ENCODE measurements around the gene AUTS2. TPM values are rescaled to one million over a fixed set of nuclear protein-coding genes. Genes with fewer than 3 reads are reported as not detected.

Gene AUTS2
- total RNA-seq, 1 experiment from 2014 or later: 38.5 TPM

DNA sequence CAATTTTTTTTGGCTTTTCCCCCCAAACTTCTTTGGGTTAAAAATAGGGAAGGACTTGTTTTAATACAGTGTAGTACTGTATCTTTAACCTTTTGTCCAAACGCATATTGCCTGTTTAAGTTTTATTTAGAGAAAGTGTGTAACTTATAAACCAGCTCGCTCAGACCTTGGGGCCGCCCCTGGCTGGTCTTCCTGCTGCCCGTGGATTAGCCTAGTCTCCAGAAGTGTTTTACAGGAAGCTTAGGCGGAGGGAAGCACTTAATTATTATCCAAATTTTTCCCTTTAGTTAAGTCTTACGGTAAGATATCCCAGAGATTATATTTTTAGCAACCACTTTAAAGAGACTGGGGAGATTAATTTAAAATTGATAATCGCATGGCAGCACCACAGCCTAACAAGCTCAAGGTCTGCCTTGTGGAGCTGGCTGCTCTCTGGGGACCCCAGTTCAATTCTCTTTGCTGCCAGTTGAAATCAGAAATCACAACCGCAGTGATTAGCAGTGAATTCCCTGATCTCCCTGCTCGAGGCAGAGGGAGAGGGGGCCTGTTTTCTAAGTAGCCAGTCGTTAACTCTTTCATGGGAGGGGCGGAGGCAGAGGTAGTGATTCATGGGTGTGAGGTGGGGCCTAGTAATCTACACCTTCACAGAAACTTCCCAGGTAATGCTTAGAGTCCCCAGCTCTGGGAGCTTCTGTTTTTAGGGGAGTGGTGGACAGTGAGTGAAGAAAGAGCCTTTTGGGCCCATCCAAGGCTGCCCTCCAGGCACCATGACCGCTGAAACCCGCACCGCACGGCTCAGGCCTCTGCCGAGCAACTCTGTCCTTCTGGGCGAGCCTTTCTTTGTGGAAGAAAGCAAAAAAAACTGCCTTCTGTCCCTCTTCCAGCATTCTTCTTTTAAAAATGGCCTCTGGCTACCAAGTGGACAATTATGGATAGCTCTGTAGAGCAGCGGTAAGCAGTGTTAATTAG, 984.9 kb downstream of the AUTS2 start:
- H2AFZ ChIP-seq (ENCODE audit: low read length): no peak overlapping the region
- no peak overlapping the region for H3K27ac ChIP-seq (ENCODE audit: low read length)
- H3K4me3 ChIP-seq (ENCODE audit: low read length): no peak overlapping the region
- H4K20me1 ChIP-seq (ENCODE audit: insufficient read depth, low read depth, low read length): no peaks in the 10 kb centered on the region
- H3K4me2 ChIP-seq (ENCODE audit: low read depth, low read length, poor library complexity, severe bottlenecking): no peak overlapping the region
- no peaks in the 10 kb centered on the region for H3K79me2 ChIP-seq (ENCODE audit: low read length)
- no peak for DNase-seq
- H3K9ac ChIP-seq (ENCODE audit: low read length): no peak overlapping the region
- no peaks in the 10 kb centered on the region for H3K9me3 ChIP-seq (ENCODE audit: low read length)
- no peaks in the 10 kb centered on the region for H3K36me3 ChIP-seq (ENCODE audit: insufficient read depth, low read length)
- H3K27me3 ChIP-seq (ENCODE audit: low read length): 0 out of 2 replicates have a peak, but pooled peaks cover 3% of the 10 kb centered on the region
- H3K9me2 ChIP-seq (replicated peaks; ENCODE audit: insufficient read depth, low read length): no peaks in the 10 kb centered on the region
- peaks cover 13% of the 10 kb centered on the region for H3K4me1 ChIP-seq (ENCODE audit: low read length)

DNA sequence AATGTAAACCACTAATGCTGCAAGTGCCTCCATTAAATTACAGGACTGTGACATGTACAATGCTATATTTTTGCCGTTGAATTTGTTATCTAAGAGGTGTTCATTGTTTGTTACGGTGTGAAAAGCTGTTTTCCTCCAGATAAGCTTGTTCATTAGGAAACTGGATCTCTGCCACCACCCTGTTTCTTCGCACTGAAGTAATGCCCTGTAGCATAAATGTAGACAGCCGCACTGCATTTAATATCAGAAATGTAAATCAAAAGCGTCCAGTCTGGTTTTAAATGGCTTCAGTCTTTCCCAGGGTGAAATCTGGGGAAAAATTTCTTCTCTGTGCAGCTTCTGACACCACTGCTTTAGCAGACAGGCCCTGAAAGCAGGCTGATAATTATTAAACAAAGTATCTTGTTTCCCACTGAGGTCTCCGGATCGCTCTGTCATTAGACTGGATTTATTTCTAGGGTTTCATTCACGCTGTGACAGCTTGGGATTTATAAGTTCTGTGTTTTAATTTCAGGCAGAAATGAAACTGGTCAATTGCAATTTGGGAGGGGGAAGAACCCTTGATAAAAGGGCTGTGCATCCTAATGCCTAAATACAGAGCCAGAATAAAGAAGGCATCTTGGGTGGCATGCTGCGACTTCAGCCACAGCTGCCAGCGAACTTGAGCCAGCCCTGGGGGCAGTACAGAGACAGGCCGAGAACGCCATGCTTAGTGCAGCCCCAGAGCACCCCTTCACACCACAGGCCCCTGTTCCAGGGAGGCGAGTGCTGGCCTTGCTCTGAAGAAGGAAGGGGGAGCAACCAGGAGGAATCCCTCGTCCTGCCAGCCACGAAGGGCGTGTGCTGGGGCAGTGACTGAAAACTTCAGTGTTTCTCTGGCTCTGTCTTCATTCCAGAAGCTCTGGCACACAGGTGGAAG, 985.9 kb downstream of the AUTS2 start:
- Histone ChIP-seq H3K79me2 (ENCODE audit: low read length) (no peaks in the 10 kb centered on the region), H3K4me3 (ENCODE audit: low read length) (no peak overlapping the region), H3K9me2 (replicated peaks; ENCODE audit: insufficient read depth, low read length) (no peaks in the 10 kb centered on the region), H3K9me3 (ENCODE audit: low read length) (no peaks in the 10 kb centered on the region), H2AFZ (ENCODE audit: low read length) (no peak overlapping the region), H3K27me3 (ENCODE audit: low read length) (0 out of 2 replicates have a peak, but pooled peaks cover 3% of the 10 kb centered on the region), H3K4me1 (ENCODE audit: low read length) (peaks cover 23% of the 10 kb centered on the region), H3K36me3 (ENCODE audit: insufficient read depth, low read length) (no peaks in the 10 kb centered on the region), H3K27ac (ENCODE audit: low read length) (no peak overlapping the region), H3K9ac (ENCODE audit: low read length) (no peak overlapping the region), H3K4me2 (ENCODE audit: low read depth, low read length, poor library complexity, severe bottlenecking) (no peak overlapping the region), H4K20me1 (ENCODE audit: insufficient read depth, low read depth, low read length) (no peaks in the 10 kb centered on the region)
- DNase-seq: no peak

DNA sequence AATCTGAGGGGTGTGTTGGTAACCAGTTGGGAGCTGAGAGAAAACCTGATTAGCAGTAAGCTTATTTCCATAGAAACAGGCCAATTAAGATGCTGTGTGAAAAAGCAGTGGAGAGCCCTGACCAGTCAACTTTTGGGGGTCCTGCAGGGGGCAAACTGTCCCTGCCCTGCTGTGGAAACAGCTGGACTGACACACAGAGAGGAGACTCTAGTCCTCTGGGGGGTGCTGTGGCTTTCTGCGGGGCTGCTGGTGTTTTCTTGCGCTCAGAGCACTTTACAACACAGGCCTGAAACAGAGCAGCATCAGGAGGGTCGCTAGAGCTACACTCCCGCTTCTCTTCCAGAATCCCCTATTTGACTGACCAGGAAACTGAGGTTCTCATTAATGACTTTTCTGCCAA, 986.8 kb downstream of the AUTS2 start:
- Histone ChIP-seq H3K9me3 (ENCODE audit: low read length) (no peaks in the 10 kb centered on the region), H2AFZ (ENCODE audit: low read length) (no peak overlapping the region), H4K20me1 (ENCODE audit: insufficient read depth, low read depth, low read length) (no peaks in the 10 kb centered on the region), H3K4me3 (ENCODE audit: low read length) (no peak overlapping the region), H3K9me2 (replicated peaks; ENCODE audit: insufficient read depth, low read length) (no peaks in the 10 kb centered on the region), H3K36me3 (ENCODE audit: insufficient read depth, low read length) (no peaks in the 10 kb centered on the region), H3K9ac (ENCODE audit: low read length) (no peak overlapping the region), H3K27me3 (ENCODE audit: low read length) (no peaks in the 10 kb centered on the region), H3K79me2 (ENCODE audit: low read length) (no peaks in the 10 kb centered on the region), H3K4me2 (ENCODE audit: low read depth, low read length, poor library complexity, severe bottlenecking) (no peak overlapping the region), H3K27ac (ENCODE audit: low read length) (no peak overlapping the region), H3K4me1 (ENCODE audit: low read length) (peaks cover 25% of the 10 kb centered on the region)
- DNase-seq: peak; percentile 68

DNA sequence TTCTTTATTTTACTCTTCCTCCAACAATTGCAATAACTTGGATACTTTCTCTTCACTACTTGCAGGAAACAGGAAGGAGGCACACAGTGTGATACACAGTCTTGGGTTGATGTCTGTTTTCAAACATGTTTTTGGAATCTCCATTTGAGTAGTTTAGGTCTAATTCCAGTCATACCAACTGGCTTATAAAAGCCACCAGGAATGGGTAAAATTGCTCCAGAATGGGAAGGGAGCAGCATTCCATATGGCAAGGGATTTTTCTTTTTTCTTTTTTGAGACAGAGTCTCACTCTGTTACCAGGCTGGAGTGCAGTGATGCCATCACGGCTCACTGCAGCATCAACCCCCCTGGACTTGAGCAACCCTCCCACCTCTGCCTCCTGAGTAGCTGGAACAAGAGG, 988.5 kb downstream of the AUTS2 start:
- Histone ChIP-seq H2AFZ (ENCODE audit: low read length) (no peak overlapping the region), H3K4me1 (ENCODE audit: low read length) (peaks cover 25% of the 10 kb centered on the region), H3K4me2 (ENCODE audit: low read depth, low read length, poor library complexity, severe bottlenecking) (no peak overlapping the region), H3K9me3 (ENCODE audit: low read length) (no peaks in the 10 kb centered on the region), H3K79me2 (ENCODE audit: low read length) (no peaks in the 10 kb centered on the region), H3K9ac (ENCODE audit: low read length) (no peak overlapping the region), H3K27ac (ENCODE audit: low read length) (no peak overlapping the region), H3K27me3 (ENCODE audit: low read length) (no peaks in the 10 kb centered on the region), H4K20me1 (ENCODE audit: insufficient read depth, low read depth, low read length) (no peaks in the 10 kb centered on the region), H3K9me2 (replicated peaks; ENCODE audit: insufficient read depth, low read length) (no peaks in the 10 kb centered on the region), H3K36me3 (ENCODE audit: insufficient read depth, low read length) (no peaks in the 10 kb centered on the region), H3K4me3 (ENCODE audit: low read length) (no peak overlapping the region)
- no peak for DNase-seq

DNA sequence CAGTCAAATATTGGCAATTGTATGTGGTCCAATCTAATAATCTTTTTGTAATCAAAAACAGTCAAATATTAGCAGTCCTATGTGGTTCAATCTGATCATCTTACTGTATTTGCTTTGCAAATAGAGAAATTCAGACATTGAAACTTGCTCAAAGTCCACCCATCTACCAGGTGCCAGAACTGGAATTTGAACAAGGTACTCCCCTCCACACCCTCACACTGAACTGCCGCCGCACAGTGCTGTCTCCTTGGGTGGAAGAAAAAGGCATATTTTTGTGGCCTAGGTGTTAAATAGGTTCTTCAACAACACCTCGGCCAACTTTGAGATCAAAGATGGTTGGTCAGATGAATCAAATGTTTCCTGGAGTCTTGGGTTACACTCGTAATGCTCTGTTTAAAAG, 989.5 kb downstream of the AUTS2 start:
- H3K9me2 ChIP-seq (replicated peaks; ENCODE audit: insufficient read depth, low read length): no peaks in the 10 kb centered on the region
- no peaks in the 10 kb centered on the region for H3K36me3 ChIP-seq (ENCODE audit: insufficient read depth, low read length)
- H3K4me2 ChIP-seq (ENCODE audit: low read depth, low read length, poor library complexity, severe bottlenecking): no peak overlapping the region
- H3K27me3 ChIP-seq (ENCODE audit: low read length): no peaks in the 10 kb centered on the region
- H3K4me1 ChIP-seq (ENCODE audit: low read length): peaks cover 25% of the 10 kb centered on the region
- no peaks in the 10 kb centered on the region for H4K20me1 ChIP-seq (ENCODE audit: insufficient read depth, low read depth, low read length)
- no peaks in the 10 kb centered on the region for H3K9me3 ChIP-seq (ENCODE audit: low read length)
- H3K4me3 ChIP-seq (ENCODE audit: low read length): no peak overlapping the region
- no peaks in the 10 kb centered on the region for H3K79me2 ChIP-seq (ENCODE audit: low read length)
- H2AFZ ChIP-seq (ENCODE audit: low read length): no peak overlapping the region
- no peak overlapping the region for H3K9ac ChIP-seq (ENCODE audit: low read length)
- no peak for DNase-seq
- no peak overlapping the region for H3K27ac ChIP-seq (ENCODE audit: low read length)

DNA sequence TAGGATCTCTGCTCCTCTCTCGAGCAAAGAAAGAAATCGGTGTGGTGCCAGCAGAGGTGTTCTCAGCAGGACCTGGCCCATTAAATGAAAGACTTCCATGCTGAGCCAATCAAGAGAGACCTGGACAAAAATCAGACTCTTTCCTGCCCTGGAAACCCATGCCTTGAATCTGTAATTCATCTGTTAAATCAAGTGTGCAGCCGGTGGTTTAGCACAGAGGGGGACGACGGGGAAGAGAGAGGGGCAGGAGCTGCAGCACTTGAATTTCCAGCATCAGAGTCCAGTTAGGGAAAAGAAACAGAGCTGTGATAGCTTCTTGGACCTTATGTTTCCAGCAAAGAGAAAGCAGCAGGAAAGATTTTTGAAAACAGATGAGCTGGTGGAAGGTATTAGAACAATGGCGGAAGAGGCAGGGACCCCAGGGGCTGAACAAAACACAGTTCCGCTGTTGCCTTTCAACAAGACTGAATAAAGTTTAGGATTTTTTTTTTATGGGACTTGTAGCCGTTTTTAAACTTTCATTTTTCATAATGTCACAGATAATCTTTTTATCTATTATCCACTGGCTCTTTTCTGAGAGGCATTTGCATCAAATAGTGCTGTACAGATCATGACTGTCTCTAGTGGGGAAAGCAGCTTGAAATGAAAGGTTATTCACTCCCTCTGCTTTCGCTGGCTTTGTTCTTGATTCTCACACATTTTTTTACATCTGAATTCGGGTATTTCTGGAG, 990.1 kb downstream of the AUTS2 start:
- Histone ChIP-seq H3K4me2 (ENCODE audit: low read depth, low read length, poor library complexity, severe bottlenecking) (peak overlapping the region; percentile 13), H2AFZ (ENCODE audit: low read length) (no peak overlapping the region), H3K9ac (ENCODE audit: low read length) (no peak overlapping the region), H4K20me1 (ENCODE audit: insufficient read depth, low read depth, low read length) (no peaks in the 10 kb centered on the region), H3K9me3 (ENCODE audit: low read length) (no peaks in the 10 kb centered on the region), H3K4me3 (ENCODE audit: low read length) (no peak overlapping the region), H3K79me2 (ENCODE audit: low read length) (no peaks in the 10 kb centered on the region), H3K4me1 (ENCODE audit: low read length) (peaks cover 25% of the 10 kb centered on the region), H3K36me3 (ENCODE audit: insufficient read depth, low read length) (no peaks in the 10 kb centered on the region), H3K27me3 (ENCODE audit: low read length) (no peaks in the 10 kb centered on the region), H3K9me2 (replicated peaks; ENCODE audit: insufficient read depth, low read length) (no peaks in the 10 kb centered on the region), H3K27ac (ENCODE audit: low read length) (no peak overlapping the region)
- no peak for DNase-seq

DNA sequence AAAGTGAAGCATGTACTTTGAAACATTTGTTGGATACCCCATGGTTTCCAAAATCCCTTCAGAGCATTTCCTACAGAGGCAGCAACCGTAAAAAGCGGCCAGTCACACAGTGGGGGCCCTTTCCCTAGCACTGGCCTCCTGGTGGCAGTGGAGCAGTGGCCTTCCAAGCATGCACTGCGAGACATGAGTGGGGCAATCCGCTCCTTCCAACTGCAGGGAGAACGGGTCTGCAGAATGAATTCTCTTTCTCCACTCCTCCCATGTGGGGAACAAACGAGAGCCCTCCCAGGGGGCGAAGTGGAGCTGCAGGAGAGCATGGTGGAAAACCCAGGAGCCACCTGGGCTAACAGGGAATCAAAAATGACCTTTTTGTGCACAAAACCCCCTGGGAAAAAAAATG, 990.7 kb downstream of the AUTS2 start:
- Histone ChIP-seq H4K20me1 (ENCODE audit: insufficient read depth, low read depth, low read length) (no peaks in the 10 kb centered on the region), H3K9me3 (ENCODE audit: low read length) (no peaks in the 10 kb centered on the region), H3K4me1 (ENCODE audit: low read length) (peaks cover 28% of the 10 kb centered on the region), H3K27ac (ENCODE audit: low read length) (no peak overlapping the region), H3K36me3 (ENCODE audit: insufficient read depth, low read length) (no peaks in the 10 kb centered on the region), H3K4me2 (ENCODE audit: low read depth, low read length, poor library complexity, severe bottlenecking) (no peak overlapping the region), H3K79me2 (ENCODE audit: low read length) (no peaks in the 10 kb centered on the region), H2AFZ (ENCODE audit: low read length) (no peak overlapping the region), H3K9ac (ENCODE audit: low read length) (no peak overlapping the region), H3K9me2 (replicated peaks; ENCODE audit: insufficient read depth, low read length) (no peaks in the 10 kb centered on the region), H3K4me3 (ENCODE audit: low read length) (no peak overlapping the region), H3K27me3 (ENCODE audit: low read length) (no peaks in the 10 kb centered on the region)
- DNase-seq: no peak

All from Karpas-422 (cell line).